ENCODE data around the gene PTPN7.

Gene PTPN7

GRCh38 chr1:202154766-202155477, 5.5 kb downstream of the PTPN7 start:
- Histone ChIP-seq H3K27me3 (ENCODE audit: insufficient read depth, insufficient read length) (no peaks in the 10 kb centered on the region), H3K9me3 (ENCODE audit: insufficient read depth, low read length) (no peaks in the 10 kb centered on the region), H3K4me1 (ENCODE audit: insufficient read depth, insufficient read length) (peaks cover 19% of the 10 kb centered on the region), H3K9ac (ENCODE audit: insufficient read length, low read depth) (no peak overlapping the region), H3K4me3 (ENCODE audit: insufficient read length, low read depth) (no peak overlapping the region), H3K36me3 (ENCODE audit: insufficient read depth, insufficient read length, low read length) (no peaks in the 10 kb centered on the region)
- peak; percentile 66 for DNase-seq (ENCODE audit: low read depth, low spot score)
- TF ChIP-seq SUZ12 (IDR thresholded peaks at IDR 0.05; ENCODE audit: extremely low read depth, insufficient read depth, insufficient read length) (no peak), YY1 (IDR thresholded peaks at IDR 0.05; ENCODE audit: insufficient read depth, insufficient read length) (no peak), ZNF274 (IDR thresholded peaks at IDR 0.05; ENCODE audit: low read depth, low read length) (no peak)

GRCh38 chr1:202154148-202154765, 6.1 kb downstream of the PTPN7 start:
- TF ChIP-seq SUZ12 (IDR thresholded peaks at IDR 0.05; ENCODE audit: extremely low read depth, insufficient read depth, insufficient read length) = no peak
- TF ChIP-seq YY1 (IDR thresholded peaks at IDR 0.05; ENCODE audit: insufficient read depth, insufficient read length) = no peak
- no peak for TF ChIP-seq ZNF274 (IDR thresholded peaks at IDR 0.05; ENCODE audit: low read depth, low read length)
- H3K9ac ChIP-seq (ENCODE audit: insufficient read length, low read depth) = no peak overlapping the region
- no peak overlapping the region for H3K4me3 ChIP-seq (ENCODE audit: insufficient read length, low read depth)
- no peaks in the 10 kb centered on the region for H3K9me3 ChIP-seq (ENCODE audit: insufficient read depth, low read length)
- DNase-seq (ENCODE audit: low read depth, low spot score) = no peak
- H3K4me1 ChIP-seq (ENCODE audit: insufficient read depth, insufficient read length) = peaks cover 14% of the 10 kb centered on the region
- H3K36me3 ChIP-seq (ENCODE audit: insufficient read depth, insufficient read length, low read length) = no peaks in the 10 kb centered on the region
- no peaks in the 10 kb centered on the region for H3K27me3 ChIP-seq (ENCODE audit: insufficient read depth, insufficient read length)

GRCh38 chr1:202153284-202153683, 7.1 kb downstream of the PTPN7 start:
- TF ChIP-seq ZNF274 (IDR thresholded peaks at IDR 0.05; ENCODE audit: low read depth, low read length) = no peak
- TF ChIP-seq YY1 (IDR thresholded peaks at IDR 0.05; ENCODE audit: insufficient read depth, insufficient read length) = no peak
- TF ChIP-seq SUZ12 (IDR thresholded peaks at IDR 0.05; ENCODE audit: extremely low read depth, insufficient read depth, insufficient read length) = no peak
- Histone ChIP-seq H3K4me3 (ENCODE audit: insufficient read length, low read depth) (no peak overlapping the region), H3K9me3 (ENCODE audit: insufficient read depth, low read length) (no peaks in the 10 kb centered on the region), H3K4me1 (ENCODE audit: insufficient read depth, insufficient read length) (peaks cover 10% of the 10 kb centered on the region), H3K36me3 (ENCODE audit: insufficient read depth, insufficient read length, low read length) (no peaks in the 10 kb centered on the region), H3K9ac (ENCODE audit: insufficient read length, low read depth) (no peak overlapping the region), H3K27me3 (ENCODE audit: insufficient read depth, insufficient read length) (no peaks in the 10 kb centered on the region)
- no peak for DNase-seq (ENCODE audit: low read depth, low spot score)

- TF ChIP-seq YY1 (IDR thresholded peaks at IDR 0.05; ENCODE audit: insufficient read depth, insufficient read length) (no peak), ZNF274 (IDR thresholded peaks at IDR 0.05; ENCODE audit: low read depth, low read length) (no peak), SUZ12 (IDR thresholded peaks at IDR 0.05; ENCODE audit: extremely low read depth, insufficient read depth, insufficient read length) (no peak)
- H3K4me1 ChIP-seq (ENCODE audit: insufficient read depth, insufficient read length) = peaks cover 8% of the 10 kb centered on the region
- H3K9ac ChIP-seq (ENCODE audit: insufficient read length, low read depth) = no peak overlapping the region
- H3K9me3 ChIP-seq (ENCODE audit: insufficient read depth, low read length) = no peaks in the 10 kb centered on the region
- DNase-seq (ENCODE audit: low read depth, low spot score) = no peak
- no peaks in the 10 kb centered on the region for H3K27me3 ChIP-seq (ENCODE audit: insufficient read depth, insufficient read length)
- no peak overlapping the region for H3K4me3 ChIP-seq (ENCODE audit: insufficient read length, low read depth)
- no peaks in the 10 kb centered on the region for H3K36me3 ChIP-seq (ENCODE audit: insufficient read depth, insufficient read length, low read length)
These were observed 8.0 kb downstream of the PTPN7 start for GRCh38 chr1:202152399-202152798.

GRCh38 chr1:202151045-202151444, 9.4 kb downstream of the PTPN7 start:
- DNase-seq (ENCODE audit: low read depth, low spot score) = no peak
- Histone ChIP-seq H3K9me3 (ENCODE audit: insufficient read depth, low read length) (no peaks in the 10 kb centered on the region), H3K36me3 (ENCODE audit: insufficient read depth, insufficient read length, low read length) (no peaks in the 10 kb centered on the region), H3K9ac (ENCODE audit: insufficient read length, low read depth) (no peak overlapping the region), H3K4me3 (ENCODE audit: insufficient read length, low read depth) (no peak overlapping the region), H3K4me1 (ENCODE audit: insufficient read depth, insufficient read length) (peaks cover 7% of the 10 kb centered on the region), H3K27me3 (ENCODE audit: insufficient read depth, insufficient read length) (peaks cover 3% of the 10 kb centered on the region)
- TF ChIP-seq YY1 (IDR thresholded peaks at IDR 0.05; ENCODE audit: insufficient read depth, insufficient read length) (no peak), SUZ12 (IDR thresholded peaks at IDR 0.05; ENCODE audit: extremely low read depth, insufficient read depth, insufficient read length) (no peak), ZNF274 (IDR thresholded peaks at IDR 0.05; ENCODE audit: low read depth, low read length) (no peak)

- H3K4me1 ChIP-seq (ENCODE audit: insufficient read depth, insufficient read length) = peaks cover 7% of the 10 kb centered on the region
- no peak for DNase-seq (ENCODE audit: low read depth, low spot score)
- peaks cover 8% of the 10 kb centered on the region for H3K27me3 ChIP-seq (ENCODE audit: insufficient read depth, insufficient read length)
- no peaks in the 10 kb centered on the region for H3K36me3 ChIP-seq (ENCODE audit: insufficient read depth, insufficient read length, low read length)
- H3K4me3 ChIP-seq (ENCODE audit: insufficient read length, low read depth) = no peak overlapping the region
- no peaks in the 10 kb centered on the region for H3K9me3 ChIP-seq (ENCODE audit: insufficient read depth, low read length)
- TF ChIP-seq ZNF274 (IDR thresholded peaks at IDR 0.05; ENCODE audit: low read depth, low read length) (no peak), YY1 (IDR thresholded peaks at IDR 0.05; ENCODE audit: insufficient read depth, insufficient read length) (no peak), SUZ12 (IDR thresholded peaks at IDR 0.05; ENCODE audit: extremely low read depth, insufficient read depth, insufficient read length) (no peak)
- no peak overlapping the region for H3K9ac ChIP-seq (ENCODE audit: insufficient read length, low read depth)
These were observed 9.8 kb downstream of the PTPN7 start for GRCh38 chr1:202150602-202151001.

GRCh38 chr1:202150187-202150586, 10.2 kb downstream of the PTPN7 start:
- Histone ChIP-seq H3K4me3 (ENCODE audit: insufficient read length, low read depth) (no peak overlapping the region), H3K4me1 (ENCODE audit: insufficient read depth, insufficient read length) (peaks cover 7% of the 10 kb centered on the region), H3K27me3 (ENCODE audit: insufficient read depth, insufficient read length) (peaks cover 12% of the 10 kb centered on the region), H3K9me3 (ENCODE audit: insufficient read depth, low read length) (no peaks in the 10 kb centered on the region), H3K9ac (ENCODE audit: insufficient read length, low read depth) (no peak overlapping the region), H3K36me3 (ENCODE audit: insufficient read depth, insufficient read length, low read length) (no peaks in the 10 kb centered on the region)
- no peak for TF ChIP-seq SUZ12 (IDR thresholded peaks at IDR 0.05; ENCODE audit: extremely low read depth, insufficient read depth, insufficient read length)
- TF ChIP-seq ZNF274 (IDR thresholded peaks at IDR 0.05; ENCODE audit: low read depth, low read length) = no peak
- TF ChIP-seq YY1 (IDR thresholded peaks at IDR 0.05; ENCODE audit: insufficient read depth, insufficient read length) = no peak
- no peak for DNase-seq (ENCODE audit: low read depth, low spot score)

All from NT2/D1 (cell line).